GM18517 (cell line): ENCODE results near the gene CFLAR.
"Not testable (repeated sequence)": the region's sequence is repeated elsewhere in the genome, so short reads cannot be mapped to it uniquely, and the experiment has no call there.

Source experiments
- ATAC-seq: cut with Tn5 transposase; IDR thresholded peaks from one replicate; pipeline ENCODE4 v1.9.1; 2021; ENCODE audit warnings: mild to moderate bottlenecking, moderate library complexity; ENCODE audit not compliant: unreplicated experiment

Gene CFLAR

GRCh38 chr2:201116115-201116958 lies at the start of gene CFLAR:
TSS of gene CFLAR (plus strand) at chr2:201116164. CDS start at chr2:201129866, 13,702 bp downstream.
- ATAC-seq: peak; percentile 28

GRCh38 chr2:201070948-201071478 lies 45.0 kb upstream of the CFLAR start:
- ATAC-seq: peak; percentile 0

- peak; percentile 99 for ATAC-seq
These were observed 44.3 kb upstream of the CFLAR start, which contains the start of the genes HYCC2 and NDUFB3 for GRCh38 chr2:201071479-201072200. TSS of gene HYCC2 (minus strand) at chr2:201071671. CDS start at chr2:201024009, 47,662 bp downstream. TSS of gene NDUFB3 (plus strand) at chr2:201072001. CDS start at chr2:201078883, 6,882 bp downstream.

GRCh38 chr2:201072201-201072530 lies 43.8 kb upstream of the CFLAR start:
- ATAC-seq: no peak

GRCh38 chr2:201073071-201073470 lies 42.9 kb upstream of the CFLAR start:
- ATAC-seq: no peak

GRCh38 chr2:201074996-201075395 lies 41.0 kb upstream of the CFLAR start:
- ATAC-seq: no peak

GRCh38 chr2:201084863-201085262 lies 31.1 kb upstream of the CFLAR start:
- ATAC-seq: no peak

GRCh38 chr2:201090574-201090973 lies 25.4 kb upstream of the CFLAR start:
- ATAC-seq: no peak

- ATAC-seq: no peak
These were observed 22.4 kb upstream of the CFLAR start for GRCh38 chr2:201093573-201093972.

- ATAC-seq: no peak
These were observed 15.5 kb upstream of the CFLAR start for GRCh38 chr2:201100497-201100896.

- ATAC-seq: no peak
These were observed 10.2 kb upstream of the CFLAR start for GRCh38 chr2:201105759-201106158.

GRCh38 chr2:201107624-201108023 lies 8.3 kb upstream of the CFLAR start:
- ATAC-seq: no peak

- no peak for ATAC-seq
These were observed 7.6 kb upstream of the CFLAR start for GRCh38 chr2:201108341-201108740.

- no peak for ATAC-seq
These were observed 6.8 kb upstream of the CFLAR start for GRCh38 chr2:201109186-201109585.

- no peak for ATAC-seq
These were observed 5.3 kb upstream of the CFLAR start for GRCh38 chr2:201110615-201111014.

GRCh38 chr2:201111096-201111495 lies 4.9 kb upstream of the CFLAR start:
- no peak for ATAC-seq

GRCh38 chr2:201114350-201114749 lies 1.6 kb upstream of the CFLAR start:
- ATAC-seq: no peak

- ATAC-seq: no peak
These were observed 1.1 kb upstream of the CFLAR start for GRCh38 chr2:201114846-201115245.

- ATAC-seq: peak; percentile 37
These were observed 1.2 kb downstream of the CFLAR start for GRCh38 chr2:201116959-201117734.

GRCh38 chr2:201117735-201118094 lies 1.8 kb downstream of the CFLAR start:
- ATAC-seq: not testable (repeated sequence)
